Measurements from ENCODE around the gene LCE3E.

The LCE3E gene, protein sequence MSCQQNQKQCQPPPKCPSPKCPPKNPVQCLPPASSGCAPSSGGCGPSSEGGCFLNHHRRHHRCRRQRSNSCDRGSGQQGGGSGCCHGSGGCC

DNA sequence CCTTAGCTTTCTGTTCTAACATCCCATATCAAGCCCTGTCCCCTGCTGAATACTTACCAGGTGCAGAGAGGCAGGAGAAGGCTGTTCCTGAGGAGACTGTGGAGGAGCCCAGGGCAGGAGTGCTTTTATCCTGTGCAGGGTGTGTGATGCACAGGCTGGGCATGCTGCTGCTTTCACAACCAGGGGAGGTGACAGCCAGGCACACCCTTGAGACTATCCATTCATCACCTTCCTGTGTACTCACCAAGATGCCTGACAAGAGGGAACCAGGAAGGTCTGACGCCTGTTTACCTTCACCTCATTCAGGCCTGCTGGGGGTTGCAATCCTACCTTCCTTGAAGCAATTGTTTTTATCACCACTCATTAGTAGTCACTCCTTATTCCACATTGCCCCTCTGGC is at the start of gene LCE3E:
Gene LCE3E (minus strand): TSS at position 100 of the 400 bp plus-strand sequence. CDS start 572 bp downstream, outside the sequence.
- no peak within 1 kb of the TSS for H3K27ac ChIP-seq (ENCODE audit: low read length)
- no peaks in the 10 kb centered on the region for H4K20me1 ChIP-seq (ENCODE audit: insufficient read depth, low read length)
- no peak within 1 kb of the TSS for H3K9ac ChIP-seq (ENCODE audit: low read depth, low read length)
- H3K9me3 ChIP-seq (ENCODE audit: insufficient read depth, low read length, severe bottlenecking): no peaks in the 10 kb centered on the region
- no peaks in the 10 kb centered on the region for H3K79me2 ChIP-seq (ENCODE audit: insufficient read depth, low read length)
- DNase-seq (no peak), ATAC-seq (ENCODE audit: insufficient read depth, low read depth) (no peak)
- H3K4me3 ChIP-seq (ENCODE audit: low read depth in 1 of 2, low read length in 2 of 2): no peak within 1 kb of the TSS
- H3K4me2 ChIP-seq (ENCODE audit: insufficient read depth, low read length): no peak within 1 kb of the TSS
- TF ChIP-seq EZH2 (IDR thresholded peaks at IDR 0.05; ENCODE audit: borderline replicate concordance, low read depth, low read length, severe bottlenecking): no peak
- TF ChIP-seq CTCF (IDR thresholded peaks at IDR 0.05; ENCODE audit: borderline replicate concordance, extremely low read depth, low read length, poor library complexity, severe bottlenecking): no peak
- H2AFZ ChIP-seq (ENCODE audit: low read depth, low read length): no peak within 1 kb of the TSS
- H3K4me1 ChIP-seq (ENCODE audit: insufficient read depth, low read length): no peaks in the 10 kb centered on the region
- no peaks in the 10 kb centered on the region for H3K36me3 ChIP-seq (ENCODE audit: insufficient read depth, low read length)
- no peaks in the 10 kb centered on the region for H3K27me3 ChIP-seq (ENCODE audit: insufficient read depth, low read length, poor library complexity)

DNA sequence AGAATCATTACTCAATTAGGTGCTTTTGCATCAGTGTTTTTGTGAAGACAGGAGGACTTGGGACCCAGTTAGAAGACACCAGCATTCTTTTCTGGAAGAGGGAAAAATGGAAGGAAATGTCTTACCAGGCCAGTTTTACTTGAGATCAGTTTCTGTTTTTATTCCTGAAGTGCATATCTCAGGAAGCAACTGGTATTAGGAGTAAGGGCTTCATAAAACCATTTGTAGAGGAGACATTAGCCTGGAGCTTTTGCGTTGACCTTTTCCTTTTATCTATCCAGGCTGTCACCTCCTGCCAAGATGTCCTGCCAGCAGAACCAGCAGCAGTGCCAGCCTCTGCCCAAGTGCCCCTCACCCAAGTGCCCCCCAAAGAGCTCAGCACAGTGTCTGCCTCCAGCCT is 46.9 kb upstream of the LCE3E start, which contains the start of gene LCE3B:
Gene LCE3B (plus strand): TSS at position 301 of the 400 bp plus-strand sequence. CDS start 0 bp downstream, at position 301.
- no peak for TF ChIP-seq EZH2 (IDR thresholded peaks at IDR 0.05; ENCODE audit: borderline replicate concordance, low read depth, low read length, severe bottlenecking)
- TF ChIP-seq CTCF (IDR thresholded peaks at IDR 0.05; ENCODE audit: borderline replicate concordance, extremely low read depth, low read length, poor library complexity, severe bottlenecking): no peak
- Histone ChIP-seq H3K27ac (ENCODE audit: low read length) (no peak within 1 kb of the TSS), H3K4me3 (ENCODE audit: low read depth in 1 of 2, low read length in 2 of 2) (no peak within 1 kb of the TSS), H3K27me3 (ENCODE audit: insufficient read depth, low read length, poor library complexity) (no peaks in the 10 kb centered on the region), H3K36me3 (ENCODE audit: insufficient read depth, low read length) (no peaks in the 10 kb centered on the region), H3K4me1 (ENCODE audit: insufficient read depth, low read length) (no peaks in the 10 kb centered on the region), H3K9ac (ENCODE audit: low read depth, low read length) (no peak within 1 kb of the TSS), H3K9me3 (ENCODE audit: insufficient read depth, low read length, severe bottlenecking) (peaks cover 7% of the 10 kb centered on the region), H3K79me2 (ENCODE audit: insufficient read depth, low read length) (no peaks in the 10 kb centered on the region), H2AFZ (ENCODE audit: low read depth, low read length) (no peak within 1 kb of the TSS), H4K20me1 (ENCODE audit: insufficient read depth, low read length) (no peaks in the 10 kb centered on the region), H3K4me2 (ENCODE audit: insufficient read depth, low read length) (no peak within 1 kb of the TSS)
- ATAC-seq (ENCODE audit: insufficient read depth, low read depth): no peak
- DNase-seq: no peak

DNA sequence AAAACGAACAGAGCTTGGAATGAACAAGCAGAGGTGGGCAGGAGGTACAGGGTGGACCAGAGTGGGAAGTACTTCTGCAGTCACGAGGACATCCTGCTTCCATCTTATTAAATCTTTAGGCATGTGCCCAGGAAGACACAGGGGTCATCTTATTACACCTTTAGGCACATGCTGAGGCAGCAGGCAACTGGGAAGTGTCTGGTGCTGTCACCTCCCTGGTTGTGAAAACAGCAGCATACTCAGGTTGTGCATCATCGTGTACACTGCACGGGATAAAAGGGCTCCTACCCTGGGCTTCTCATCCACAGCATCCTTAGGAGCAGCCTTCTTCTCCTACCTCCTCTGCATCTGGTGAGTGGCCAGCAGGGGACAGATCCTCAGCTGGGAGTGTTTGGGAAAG is 33.4 kb upstream of the LCE3E start, which contains the start of gene LCE3C:
Gene LCE3C (plus strand): TSS at position 301 of the 400 bp plus-strand sequence. CDS start 498 bp downstream, outside the sequence.
- H3K27ac ChIP-seq (ENCODE audit: low read length): no peak within 1 kb of the TSS
- TF ChIP-seq CTCF (IDR thresholded peaks at IDR 0.05; ENCODE audit: borderline replicate concordance, extremely low read depth, low read length, poor library complexity, severe bottlenecking) (no peak), EZH2 (IDR thresholded peaks at IDR 0.05; ENCODE audit: borderline replicate concordance, low read depth, low read length, severe bottlenecking) (no peak)

More for the DNA sequence above, 33.4 kb upstream of the LCE3E start, which contains the start of gene LCE3C:
- Histone ChIP-seq H2AFZ (ENCODE audit: low read depth, low read length) (no peak within 1 kb of the TSS), H3K9ac (ENCODE audit: low read depth, low read length) (no peak within 1 kb of the TSS), H3K9me3 (ENCODE audit: insufficient read depth, low read length, severe bottlenecking) (no peaks in the 10 kb centered on the region), H3K4me1 (ENCODE audit: insufficient read depth, low read length) (no peaks in the 10 kb centered on the region), H3K27me3 (ENCODE audit: insufficient read depth, low read length, poor library complexity) (no peaks in the 10 kb centered on the region), H3K4me3 (ENCODE audit: low read depth in 1 of 2, low read length in 2 of 2) (no peak within 1 kb of the TSS), H3K4me2 (ENCODE audit: insufficient read depth, low read length) (no peak within 1 kb of the TSS), H3K36me3 (ENCODE audit: insufficient read depth, low read length) (no peaks in the 10 kb centered on the region), H4K20me1 (ENCODE audit: insufficient read depth, low read length) (no peaks in the 10 kb centered on the region), H3K79me2 (ENCODE audit: insufficient read depth, low read length) (no peaks in the 10 kb centered on the region)
- DNase-seq (no peak), ATAC-seq (ENCODE audit: insufficient read depth, low read depth) (no peak)

All from DND-41 (cell line).